ENCODE data around the gene CPSF4. TPM values are rescaled to one million over a fixed set of nuclear protein-coding genes. Genes with fewer than 3 reads are reported as not detected.

The CPSF4 gene
- total RNA-seq, 1 experiment from 2014 or later: 98.2 TPM

DNA sequence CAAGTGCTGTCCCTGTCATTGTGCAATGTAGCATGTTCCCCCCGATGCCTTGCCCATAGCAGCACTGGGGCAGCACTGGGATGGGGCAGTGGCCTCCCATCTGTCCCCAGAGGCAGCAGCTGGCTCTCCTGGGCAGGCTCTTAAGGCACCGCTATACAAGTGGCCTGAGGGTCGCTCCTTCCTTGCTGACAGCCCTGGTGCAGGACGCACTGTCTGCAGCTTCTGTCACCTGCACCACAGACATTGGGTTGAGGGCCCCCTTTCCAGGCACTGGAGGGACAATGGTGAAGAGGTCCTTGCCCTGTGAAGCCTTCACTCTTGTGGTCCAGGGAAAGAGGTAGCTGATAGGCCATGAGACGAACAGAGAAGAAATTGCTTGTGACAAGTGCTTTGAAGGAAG is 10.6 kb downstream of the CPSF4 start:
- no CpG with 5 or more reads among the region's 5 CpGs for WGBS (ENCODE audit: extremely low coverage, insufficient read length, low lambda C conversion rate)
- no peak for DNase-seq

More for the DNA sequence above, 10.6 kb downstream of the CPSF4 start:
- Histone ChIP-seq H2BK15ac (ENCODE audit: low read depth, low read length) (no peak overlapping the region), H3K23ac (ENCODE audit: insufficient read length, low read depth, low read length) (no peak overlapping the region), H3K18ac (ENCODE audit: insufficient read length, low read depth, low read length) (no peak overlapping the region), H4K20me1 (ENCODE audit: control insufficient read depth, insufficient read depth, insufficient read length) (no peaks in the 10 kb centered on the region), H3K79me2 (ENCODE audit: insufficient read depth, low read length) (no peaks in the 10 kb centered on the region), H3K56ac (ENCODE audit: insufficient read length, low read depth, low read length) (no peak overlapping the region), H2AK5ac (ENCODE audit: insufficient read length, low read length) (no peak overlapping the region), H2BK12ac (ENCODE audit: insufficient read length, low read depth, low read length) (no peak overlapping the region), H3T11ph (ENCODE audit: low read length) (no peak overlapping the region), H2BK20ac (ENCODE audit: low read depth, low read length, poor library complexity, severe bottlenecking) (no peak overlapping the region), H3K9ac (ENCODE audit: extremely low read depth, insufficient read length, low read length) (no peak overlapping the region), H3K4ac (ENCODE audit: low read depth, low read length) (no peak overlapping the region), H4K8ac (replicated peaks; ENCODE audit: insufficient read length, low read depth, low read length) (no peak overlapping the region), H3K27ac (ENCODE audit: insufficient read length, low read depth, low read length) (no peak overlapping the region), H3K23me2 (ENCODE audit: insufficient read length, low read depth, low read length, poor library complexity, severe bottlenecking) (no peaks in the 10 kb centered on the region), H3K27me3 (ENCODE audit: insufficient read depth, low read length) (no peaks in the 10 kb centered on the region), H3K4me1 (ENCODE audit: insufficient read depth, low read length) (no peaks in the 10 kb centered on the region), H4K91ac (ENCODE audit: insufficient read length, low read depth, low read length) (no peak overlapping the region), H3K79me1 (ENCODE audit: insufficient read depth, low read depth, low read length, poor library complexity, severe bottlenecking) (no peaks in the 10 kb centered on the region), H3K14ac (ENCODE audit: insufficient read depth, low read length) (no peak overlapping the region), H2BK120ac (ENCODE audit: low read depth, low read length, poor library complexity, severe bottlenecking) (no peak overlapping the region), H3K9me3 (ENCODE audit: control insufficient read depth, low read depth, low read length) (no peaks in the 10 kb centered on the region), H4K5ac (ENCODE audit: insufficient read length, low read depth, low read length) (no peak overlapping the region), H2AFZ (ENCODE audit: low read length) (no peak overlapping the region), H2BK5ac (ENCODE audit: insufficient read length, low read length) (no peak overlapping the region), H3K4me2 (ENCODE audit: insufficient read depth, insufficient read length, low read length) (no peak overlapping the region)
- TF ChIP-seq, protein P1, sequence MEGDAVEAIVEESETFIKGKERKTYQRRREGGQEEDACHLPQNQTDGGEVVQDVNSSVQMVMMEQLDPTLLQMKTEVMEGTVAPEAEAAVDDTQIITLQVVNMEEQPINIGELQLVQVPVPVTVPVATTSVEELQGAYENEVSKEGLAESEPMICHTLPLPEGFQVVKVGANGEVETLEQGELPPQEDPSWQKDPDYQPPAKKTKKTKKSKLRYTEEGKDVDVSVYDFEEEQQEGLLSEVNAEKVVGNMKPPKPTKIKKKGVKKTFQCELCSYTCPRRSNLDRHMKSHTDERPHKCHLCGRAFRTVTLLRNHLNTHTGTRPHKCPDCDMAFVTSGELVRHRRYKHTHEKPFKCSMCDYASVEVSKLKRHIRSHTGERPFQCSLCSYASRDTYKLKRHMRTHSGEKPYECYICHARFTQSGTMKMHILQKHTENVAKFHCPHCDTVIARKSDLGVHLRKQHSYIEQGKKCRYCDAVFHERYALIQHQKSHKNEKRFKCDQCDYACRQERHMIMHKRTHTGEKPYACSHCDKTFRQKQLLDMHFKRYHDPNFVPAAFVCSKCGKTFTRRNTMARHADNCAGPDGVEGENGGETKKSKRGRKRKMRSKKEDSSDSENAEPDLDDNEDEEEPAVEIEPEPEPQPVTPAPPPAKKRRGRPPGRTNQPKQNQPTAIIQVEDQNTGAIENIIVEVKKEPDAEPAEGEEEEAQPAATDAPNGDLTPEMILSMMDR (conservative IDR thresholded peaks at IDR 0.05): no peak
- Mint-ChIP-seq H3K9me3 (no peaks in the 10 kb centered on the region), H3K4me1 (no peaks in the 10 kb centered on the region), H3K27me3 (ENCODE audit: low read depth) (no peaks in the 10 kb centered on the region; the same call in 1 of the 2 replicates), H3K36me3 (ENCODE audit: insufficient read depth in 1 of 3, low read depth in 3 of 3) (peaks cover 42 to 88% (median 85%) of the 10 kb centered on the region in 3 experiments; a peak in 6 of 7 replicates), H3K27ac (peak overlapping the region in 2 of 3 experiments; percentile 72 to 79; a peak in 3 of 7 replicates), H3K4me3 (no peak overlapping the region)

All from H9 (cell line).